Activated CD4-positive, alpha-beta T cell treated with anti-CD3 and anti-CD28 coated beads, Interleukin-2, amount 10 ng/mL, durations not matched to agents 24 days and 14 days (primary cell): ENCODE measurements around the gene FZD2. TPM values are rescaled to one million over a fixed set of nuclear protein-coding genes. Genes with fewer than 3 reads are reported as not detected.
"Not testable (repeated sequence)": the region's sequence is repeated elsewhere in the genome, so short reads cannot be mapped to it uniquely, and the experiment has no call there.

Experiments used
- DNase-seq: peaks from one replicate; pipeline ENCODE4 v3.0.0; 2022
- H3K27ac Mint-ChIP-seq: one replicate; pipeline ENCODE4 v1.8.0; 2022; ENCODE audit warnings: mild to moderate bottlenecking, mixed read lengths
- H3K27me3 Mint-ChIP-seq: one replicate; pipeline ENCODE4 v1.8.0; 2022; ENCODE audit warnings: mixed read lengths
- H3K36me3 Mint-ChIP-seq: one replicate; pipeline ENCODE4 v1.8.0; 2022; ENCODE audit warnings: low read depth, mild to moderate bottlenecking, mixed read lengths
- H3K4me1 Mint-ChIP-seq: one replicate; pipeline ENCODE4 v1.8.0; 2021; ENCODE audit warnings: mixed read lengths
- H3K4me3 Mint-ChIP-seq: one replicate; pipeline ENCODE4 v1.8.0; 2022; ENCODE audit warnings: mild to moderate bottlenecking, moderate library complexity, mixed read lengths
- H3K9me3 Mint-ChIP-seq: one replicate; pipeline ENCODE4 v1.8.0; 2021; ENCODE audit warnings: mixed read lengths
- intact Hi-C: fragments of 100-400 bp; cut with micrococcal nuclease; formaldehyde crosslinking; loops from one replicate; pipeline ENCODE4 v1.15.1; 2023
- total RNA-seq: library from RNA; stranded (reverse); gene quantifications from 2 replicates; pipeline ENCODE4 v1.2.3, GENCODE V29; 2022

Gene FZD2
- total RNA-seq, 1 donor from 2014 or later: not detected

DNA sequence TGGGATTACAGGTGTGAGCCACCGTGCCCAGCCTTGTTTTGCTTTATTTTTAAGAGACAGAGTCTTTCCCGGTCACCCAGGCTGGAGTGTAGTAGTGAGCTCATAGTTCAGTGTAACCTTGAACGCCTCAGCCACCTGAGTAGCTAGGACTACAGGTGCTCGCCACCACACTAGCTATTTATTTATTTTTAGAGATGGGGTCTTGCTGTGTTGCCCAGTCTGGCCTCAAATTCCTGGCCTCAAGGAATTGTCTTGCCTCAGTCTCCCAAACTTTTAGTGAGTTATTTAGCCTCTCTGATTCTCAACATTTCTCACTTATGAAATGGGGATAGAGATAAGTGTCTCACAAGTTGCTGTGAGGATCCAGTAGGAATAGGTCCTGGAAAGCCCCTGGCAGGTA, 21.7 kb downstream of the FZD2 start:
- H3K27me3 Mint-ChIP-seq: peaks cover 29% of the 10 kb centered on the region
- intact Hi-C loops: no loop called here

GRCh38 chr17:44581868-44582267, 24.6 kb downstream of the FZD2 start:
- DNase-seq: no peak
- H3K27ac Mint-ChIP-seq: no peak overlapping the region
- H3K4me1 Mint-ChIP-seq: no peaks in the 10 kb centered on the region
- H3K9me3 Mint-ChIP-seq: no peaks in the 10 kb centered on the region
- no peaks in the 10 kb centered on the region for H3K36me3 Mint-ChIP-seq
- intact Hi-C loops: no loop called here
- H3K27me3 Mint-ChIP-seq: peaks cover 18% of the 10 kb centered on the region
- no peak overlapping the region for H3K4me3 Mint-ChIP-seq

More for the DNA sequence above, 21.7 kb downstream of the FZD2 start:
- Mint-ChIP-seq H3K36me3 (no peaks in the 10 kb centered on the region), H3K4me3 (no peak overlapping the region), H3K4me1 (no peaks in the 10 kb centered on the region), H3K9me3 (no peaks in the 10 kb centered on the region), H3K27ac (no peak overlapping the region)
- DNase-seq: no peak

GRCh38 chr17:44584443-44584842, 27.2 kb downstream of the FZD2 start:
- H3K27ac Mint-ChIP-seq: no peak overlapping the region
- H3K36me3 Mint-ChIP-seq: no peaks in the 10 kb centered on the region
- peaks cover 10% of the 10 kb centered on the region for H3K27me3 Mint-ChIP-seq
- intact Hi-C loops: no loop called here
- no peaks in the 10 kb centered on the region for H3K4me1 Mint-ChIP-seq
- DNase-seq: no peak
- no peaks in the 10 kb centered on the region for H3K9me3 Mint-ChIP-seq
- H3K4me3 Mint-ChIP-seq: no peak overlapping the region

DNA sequence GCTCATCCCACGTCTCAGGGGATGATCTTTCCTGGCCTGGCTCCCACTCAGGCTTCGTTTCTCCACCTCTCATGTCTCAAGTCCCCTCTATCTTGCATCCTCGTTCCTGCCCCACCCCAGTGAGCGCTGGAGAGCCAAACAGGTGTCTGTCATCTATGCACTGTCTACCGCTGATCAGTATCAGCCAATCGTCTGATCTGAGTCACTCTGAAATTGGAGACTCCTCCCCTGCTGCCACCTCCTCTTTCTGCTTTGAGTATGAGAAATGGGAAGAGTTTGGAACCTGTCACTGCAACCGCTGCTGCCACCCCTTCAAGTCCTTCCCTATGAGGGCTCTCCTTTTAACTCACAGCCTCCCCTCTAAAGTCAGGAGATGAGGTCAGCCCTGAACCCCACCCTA, 28.0 kb downstream of the FZD2 start:
- no peak overlapping the region for H3K4me3 Mint-ChIP-seq
- peaks cover 4% of the 10 kb centered on the region for H3K27me3 Mint-ChIP-seq
- H3K27ac Mint-ChIP-seq: no peak overlapping the region
- intact Hi-C loops: no loop called here
- H3K4me1 Mint-ChIP-seq: no peaks in the 10 kb centered on the region
- no peaks in the 10 kb centered on the region for H3K36me3 Mint-ChIP-seq
- no peak for DNase-seq
- no peaks in the 10 kb centered on the region for H3K9me3 Mint-ChIP-seq

GRCh38 chr17:44587339-44587738, 30.1 kb downstream of the FZD2 start:
- no peak for DNase-seq
- Mint-ChIP-seq H3K9me3 (no peaks in the 10 kb centered on the region), H3K4me1 (no peaks in the 10 kb centered on the region), H3K27ac (no peak overlapping the region), H3K27me3 (peaks cover 4% of the 10 kb centered on the region), H3K36me3 (no peaks in the 10 kb centered on the region), H3K4me3 (no peak overlapping the region)
- intact Hi-C loops: no loop called here

DNA sequence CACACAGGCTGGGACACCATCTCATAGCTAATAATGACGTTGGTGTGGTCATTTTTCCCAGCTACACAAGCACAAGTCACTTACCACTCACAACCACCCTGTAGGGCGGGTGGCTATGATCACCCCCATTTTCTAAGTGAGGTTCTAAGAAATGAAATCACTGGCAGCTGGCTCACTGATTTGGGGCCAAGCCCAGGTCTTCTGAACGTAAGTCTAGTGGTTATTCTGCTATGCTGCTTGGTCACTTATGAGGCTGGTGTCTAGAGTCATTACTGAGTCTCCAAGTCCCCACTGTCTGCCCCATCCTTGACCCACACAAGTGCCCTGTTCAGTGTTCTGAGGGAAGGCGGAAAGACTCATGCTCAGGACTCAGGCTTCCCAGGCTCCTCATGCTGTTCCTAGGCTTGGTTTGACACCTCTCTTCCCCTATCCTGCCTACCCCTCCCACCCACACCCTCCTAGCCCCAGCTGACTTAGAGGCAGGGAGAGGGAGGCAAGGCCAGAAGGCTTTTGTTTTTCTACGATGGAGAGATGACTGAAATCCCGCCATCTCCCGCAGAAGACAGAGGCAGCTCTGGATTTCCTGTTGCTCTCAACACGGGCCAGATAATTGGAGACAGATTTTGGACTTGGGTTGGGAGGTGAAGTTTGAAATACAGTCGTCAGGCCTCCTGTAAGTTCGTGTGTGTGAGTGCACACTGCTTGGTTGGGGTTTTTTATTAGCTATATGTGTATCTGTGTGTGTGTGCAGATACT, 32.2 kb downstream of the FZD2 start:
- no peaks in the 10 kb centered on the region for H3K27me3 Mint-ChIP-seq
- no peaks in the 10 kb centered on the region for H3K36me3 Mint-ChIP-seq
- no peak overlapping the region for H3K4me3 Mint-ChIP-seq
- no peak overlapping the region for H3K27ac Mint-ChIP-seq
- no peak for DNase-seq
- no peaks in the 10 kb centered on the region for H3K9me3 Mint-ChIP-seq
- intact Hi-C loops: no loop called here
- H3K4me1 Mint-ChIP-seq: no peaks in the 10 kb centered on the region

GRCh38 chr17:44590072-44590462, 32.8 kb downstream of the FZD2 start:
- H3K4me3 Mint-ChIP-seq, DNase-seq, intact Hi-C loops, H3K4me1 Mint-ChIP-seq, H3K36me3 Mint-ChIP-seq, H3K27me3 Mint-ChIP-seq, H3K27ac Mint-ChIP-seq, H3K9me3 Mint-ChIP-seq: not testable (repeated sequence)

DNA sequence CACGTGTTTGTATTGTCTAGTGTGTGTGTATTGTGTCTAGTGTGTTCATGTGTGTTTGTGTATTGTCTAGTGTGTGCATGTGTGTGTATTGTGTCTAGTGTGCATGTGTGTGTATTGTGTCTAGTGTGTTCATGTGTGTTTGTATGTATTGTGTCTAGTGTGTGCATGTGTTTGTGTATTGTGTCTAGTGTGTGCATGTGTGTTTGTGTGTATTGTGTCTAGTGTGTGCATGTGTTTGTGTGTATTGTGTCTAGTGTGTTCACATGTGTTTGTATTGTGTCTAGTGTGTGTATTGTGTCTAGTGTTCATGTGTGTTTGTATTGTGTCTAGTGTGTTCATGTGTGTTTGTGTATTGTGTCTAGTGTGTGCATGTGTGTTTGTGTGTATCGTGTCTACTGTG, 33.5 kb downstream of the FZD2 start:
- H3K9me3 Mint-ChIP-seq, intact Hi-C loops, H3K27ac Mint-ChIP-seq, H3K4me1 Mint-ChIP-seq, H3K4me3 Mint-ChIP-seq, H3K27me3 Mint-ChIP-seq, H3K36me3 Mint-ChIP-seq, DNase-seq: not testable (repeated sequence)

DNA sequence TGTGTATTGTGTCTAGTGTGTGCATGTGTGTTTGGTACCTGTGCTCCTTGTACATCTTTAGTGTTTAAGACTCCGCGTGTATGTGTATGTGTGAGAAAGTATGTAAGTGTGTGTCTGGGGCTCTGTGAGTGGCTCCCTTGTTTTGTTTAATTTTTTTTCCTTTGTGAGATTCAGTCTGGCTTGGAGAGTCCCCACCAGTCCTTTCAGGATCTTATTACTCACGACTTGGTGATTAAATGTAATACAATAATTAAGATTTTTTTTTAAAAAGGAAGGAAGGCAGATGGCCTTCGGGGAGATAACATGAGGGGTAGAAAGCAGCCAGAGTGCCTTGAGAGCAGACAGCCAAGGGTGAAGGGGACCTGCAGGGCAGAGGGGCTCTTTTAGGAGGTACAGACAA, 33.9 kb downstream of the FZD2 start:
- Mint-ChIP-seq H3K27ac (no peak overlapping the region), H3K4me3 (no peak overlapping the region), H3K36me3 (no peaks in the 10 kb centered on the region), H3K9me3 (no peaks in the 10 kb centered on the region), H3K4me1 (no peaks in the 10 kb centered on the region), H3K27me3 (no peaks in the 10 kb centered on the region)
- intact Hi-C loops: no loop called here
- DNase-seq: no peak

DNA sequence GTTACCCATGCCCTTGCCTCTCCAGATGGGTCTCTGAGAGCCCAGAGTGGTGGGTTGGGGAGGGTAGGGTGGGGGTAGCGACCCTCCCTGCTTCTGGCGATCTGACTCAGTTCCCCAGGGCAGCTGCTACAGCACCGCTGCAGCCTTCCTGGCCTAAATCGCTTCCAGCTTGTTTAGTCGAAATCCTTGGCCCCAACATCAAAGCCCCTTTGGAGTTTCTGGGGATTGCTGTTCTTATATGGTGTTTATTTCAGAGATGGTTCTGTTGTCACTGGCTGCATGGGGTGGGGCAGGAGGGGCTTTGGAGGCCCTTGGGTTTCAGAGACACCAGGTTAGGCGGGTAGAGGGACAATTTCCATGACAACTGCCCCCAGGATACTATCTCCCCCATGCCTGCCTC, 35.9 kb downstream of the FZD2 start:
- no peaks in the 10 kb centered on the region for H3K4me1 Mint-ChIP-seq

GRCh38 chr17:44595216-44595775, 38.0 kb downstream of the FZD2 start:
- Mint-ChIP-seq H3K36me3 (no peaks in the 10 kb centered on the region), H3K27ac (no peak overlapping the region), H3K4me1 (no peaks in the 10 kb centered on the region), H3K4me3 (no peak overlapping the region), H3K27me3 (no peaks in the 10 kb centered on the region), H3K9me3 (no peaks in the 10 kb centered on the region)
- intact Hi-C loops: no loop called here
- no peak for DNase-seq

More for the DNA sequence above, 35.9 kb downstream of the FZD2 start:
- no peak overlapping the region for H3K4me3 Mint-ChIP-seq
- intact Hi-C loops: no loop called here
- no peaks in the 10 kb centered on the region for H3K9me3 Mint-ChIP-seq
- H3K27ac Mint-ChIP-seq: no peak overlapping the region
- no peaks in the 10 kb centered on the region for H3K36me3 Mint-ChIP-seq
- H3K27me3 Mint-ChIP-seq: no peaks in the 10 kb centered on the region
- DNase-seq: no peak

DNA sequence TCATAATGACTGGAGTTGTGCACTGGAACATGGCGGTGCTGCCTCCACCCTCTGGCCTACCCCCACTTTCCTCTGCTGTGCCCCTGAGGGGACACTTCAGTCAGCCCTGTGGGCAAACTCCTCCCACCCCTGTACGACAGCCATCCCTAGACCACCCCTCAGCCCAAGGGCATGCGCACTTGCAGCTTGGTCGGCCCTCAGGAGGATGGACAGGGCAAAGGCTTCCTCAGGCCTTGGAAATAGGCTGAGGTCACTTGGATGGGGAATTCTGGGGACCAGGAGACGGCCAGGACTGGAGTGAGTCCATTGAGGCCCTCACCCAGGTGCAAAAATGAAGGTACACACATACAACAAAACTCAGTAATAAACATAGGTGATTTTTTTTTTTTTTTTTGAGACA, 41.0 kb downstream of the FZD2 start:
- peaks cover 10% of the 10 kb centered on the region for H3K27me3 Mint-ChIP-seq
- no peak overlapping the region for H3K4me3 Mint-ChIP-seq
- no peaks in the 10 kb centered on the region for H3K4me1 Mint-ChIP-seq
- no peak overlapping the region for H3K27ac Mint-ChIP-seq
- DNase-seq: no peak
- H3K9me3 Mint-ChIP-seq: no peaks in the 10 kb centered on the region
- intact Hi-C loops: no loop called here
- H3K36me3 Mint-ChIP-seq: no peaks in the 10 kb centered on the region

DNA sequence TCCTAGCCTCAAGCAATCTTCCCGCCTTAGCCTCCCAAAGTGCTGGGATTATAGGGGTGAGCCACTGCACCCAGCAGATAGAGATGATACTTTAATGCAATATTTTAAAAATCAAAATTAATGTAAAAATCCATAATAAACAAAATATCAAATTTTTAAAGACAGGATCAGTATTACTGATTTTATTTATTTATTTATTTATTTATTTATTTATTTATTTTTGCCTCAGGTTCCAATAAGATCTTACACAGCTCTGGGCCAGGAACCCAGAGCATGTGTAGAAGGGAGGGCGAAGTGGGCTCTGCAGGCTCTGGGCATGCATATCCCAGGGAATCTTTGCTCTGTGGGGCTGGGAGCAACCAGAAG, 41.6 kb downstream of the FZD2 start:
- H3K27ac Mint-ChIP-seq: no peak overlapping the region
- H3K4me3 Mint-ChIP-seq: no peak overlapping the region
- no peaks in the 10 kb centered on the region for H3K9me3 Mint-ChIP-seq
- intact Hi-C loops: no loop called here
- DNase-seq: no peak
- no peaks in the 10 kb centered on the region for H3K4me1 Mint-ChIP-seq
- peaks cover 10% of the 10 kb centered on the region for H3K27me3 Mint-ChIP-seq
- H3K36me3 Mint-ChIP-seq: no peaks in the 10 kb centered on the region

- no peaks in the 10 kb centered on the region for H3K36me3 Mint-ChIP-seq
- no peak overlapping the region for H3K27ac Mint-ChIP-seq
Measured at GRCh38 chr17:44599298-44600175, 42.3 kb downstream of the FZD2 start.

More at GRCh38 chr17:44599298-44600175, 42.3 kb downstream of the FZD2 start:
- H3K4me3 Mint-ChIP-seq: no peak overlapping the region
- no peaks in the 10 kb centered on the region for H3K9me3 Mint-ChIP-seq
- H3K27me3 Mint-ChIP-seq: peaks cover 10% of the 10 kb centered on the region
- intact Hi-C loops: no loop called here
- DNase-seq: no peak
- no peaks in the 10 kb centered on the region for H3K4me1 Mint-ChIP-seq
